PC-9 (cell line): ENCODE measurements around the gene MECR.

Experiments used
- CTCF ChIP-seq: fragments of 200-600 bp; sonication (generic); conservative IDR thresholded peaks from 2 replicates; pipeline ENCODE4 v1.6.1; 2017; ENCODE audit warnings: mixed run types, antibody characterized with exemption, mild to moderate bottlenecking, moderate library complexity
- EZH2 ChIP-seq: fragments of 200-600 bp; sonication (generic); IDR thresholded peaks from 2 replicates; pipeline ENCODE4 v1.8.0; 2017; ENCODE audit warnings: antibody characterized with exemption, low read depth

- TF ChIP-seq CTCF (no peak), EZH2 (no peak)
Observed at GRCh38 chr1:29193879-29194455, 36.8 kb downstream of the MECR start.
